Stimulated activated naive B cell treated with anti-CD40 and anti-IgM and Interleukin-4, amounts not matched to agents 10 μg/mL and 1 μg/mL and 100 μg/mL, for 72 hours (primary cell): ENCODE measurements around the gene RPS18.

ENCODE experiments used
- ATAC-seq, 2 donors: fragments of 150-1000 bp; cut with Tn5 transposase; replicated peaks; 2 replicates each; pipeline ENCODE4 v1.10.0; 2021; ENCODE audit warnings: moderate library complexity in 1 of 2
- DNase-seq: peaks from one replicate; pipeline ENCODE4 v3.0.0; 2021
- H3K27ac Mint-ChIP-seq: one replicate; pipeline ENCODE4 v1.8.0; 2022; ENCODE audit warnings: mild to moderate bottlenecking, mixed read lengths
- H3K27me3 Mint-ChIP-seq, 2 donors: one replicate each; pipeline ENCODE4 v1.8.0; 2022; ENCODE audit warnings: mixed read lengths in 2 of 2
- H3K36me3 Mint-ChIP-seq, 2 donors: one replicate each; pipeline ENCODE4 v1.8.0; 2022; ENCODE audit warnings: mixed read lengths in 2 of 2, mild to moderate bottlenecking in 1 of 2
- H3K4me1 Mint-ChIP-seq, 2 donors: one replicate each; pipeline ENCODE4 v1.8.0; 2022; ENCODE audit warnings: mixed read lengths in 2 of 2, mild to moderate bottlenecking in 1 of 2
- H3K4me3 Mint-ChIP-seq, 2 donors: one replicate each; pipeline ENCODE4 v1.8.0; 2022; ENCODE audit warnings: mild to moderate bottlenecking in 2 of 2, mixed read lengths in 2 of 2, moderate library complexity in 1 of 2
- H3K9me3 Mint-ChIP-seq, 2 donors: one replicate each; pipeline ENCODE4 v1.8.0; 2022; ENCODE audit warnings: mixed read lengths in 2 of 2, mild to moderate bottlenecking in 1 of 2

The RPS18 gene

GRCh38 chr6:33289784-33290315, 18.0 kb downstream of the RPS18 start:
- Mint-ChIP-seq H3K4me1 (peaks cover 35 to 40% of the 10 kb centered on the region in 2 donors), H3K4me3 (peak overlapping the region; percentile 87 to 100)
- ATAC-seq, result peak; percentile 26 to 29

GRCh38 chr6:33290459-33290858, 18.6 kb downstream of the RPS18 start:
- H3K4me3 Mint-ChIP-seq, result peak overlapping the region; percentile 87 to 100
- H3K36me3 Mint-ChIP-seq, result peaks cover 25 to 63% of the 10 kb centered on the region in 2 donors
- H3K9me3 Mint-ChIP-seq, result no peaks in the 10 kb centered on the region
- H3K4me1 Mint-ChIP-seq, result peaks cover 37 to 43% of the 10 kb centered on the region in 2 donors
- no peak for DNase-seq
- no peaks in the 10 kb centered on the region for H3K27me3 Mint-ChIP-seq
- peak overlapping the region; percentile 99 for H3K27ac Mint-ChIP-seq
- no peak for ATAC-seq

More at GRCh38 chr6:33289784-33290315, 18.0 kb downstream of the RPS18 start:
- Mint-ChIP-seq H3K27ac (peak overlapping the region; percentile 99), H3K27me3 (no peaks in the 10 kb centered on the region), H3K9me3 (no peaks in the 10 kb centered on the region), H3K36me3 (peaks cover 25 to 62% of the 10 kb centered on the region in 2 donors)
- DNase-seq, result no peak

- no peak for ATAC-seq
- H3K27me3 Mint-ChIP-seq, result no peaks in the 10 kb centered on the region
- peak overlapping the region; percentile 63 for H3K27ac Mint-ChIP-seq
- peaks cover 39 to 52% of the 10 kb centered on the region in 2 donors for H3K4me1 Mint-ChIP-seq
- H3K9me3 Mint-ChIP-seq, result no peaks in the 10 kb centered on the region
- H3K4me3 Mint-ChIP-seq, result no peak overlapping the region
- no peak for DNase-seq
- peaks cover 19 to 52% of the 10 kb centered on the region in 2 donors for H3K36me3 Mint-ChIP-seq
Measured at GRCh38 chr6:33292996-33293682, 21.3 kb downstream of the RPS18 start.

GRCh38 chr6:33294086-33294823, 22.4 kb downstream of the RPS18 start:
- Mint-ChIP-seq H3K4me1 (peaks cover 43 to 59% of the 10 kb centered on the region in 2 donors), H3K36me3 (peaks cover 21 to 52% of the 10 kb centered on the region in 2 donors), H3K27ac (peak overlapping the region; percentile 16), H3K9me3 (no peaks in the 10 kb centered on the region), H3K27me3 (no peaks in the 10 kb centered on the region), H3K4me3 (no peak overlapping the region)
- DNase-seq (no peak), ATAC-seq (no peak)

GRCh38 chr6:33295621-33296369, 23.9 kb downstream of the RPS18 start:
- H3K36me3 Mint-ChIP-seq, result peaks cover 31 to 57% of the 10 kb centered on the region in 2 donors
- H3K4me3 Mint-ChIP-seq, result peak overlapping the region in 1 of 2 donors; percentile 8
- peak overlapping the region; percentile 37 for H3K27ac Mint-ChIP-seq

GRCh38 chr6:33296797-33297405, 25.0 kb downstream of the RPS18 start:
- peaks cover 39 to 64% of the 10 kb centered on the region in 2 donors for H3K4me1 Mint-ChIP-seq
- H3K27ac Mint-ChIP-seq, result no peak overlapping the region
- no peak for DNase-seq
- no peak for ATAC-seq
- no peaks in the 10 kb centered on the region for H3K27me3 Mint-ChIP-seq
- peaks cover 38 to 58% of the 10 kb centered on the region in 2 donors for H3K36me3 Mint-ChIP-seq
- no peaks in the 10 kb centered on the region for H3K9me3 Mint-ChIP-seq
- peak overlapping the region; percentile 96 to 98 for H3K4me3 Mint-ChIP-seq

More at GRCh38 chr6:33295621-33296369, 23.9 kb downstream of the RPS18 start:
- Mint-ChIP-seq H3K4me1 (peaks cover 43 to 60% of the 10 kb centered on the region in 2 donors), H3K9me3 (no peaks in the 10 kb centered on the region), H3K27me3 (no peaks in the 10 kb centered on the region)
- ATAC-seq (no peak), DNase-seq (no peak)

GRCh38 chr6:33297406-33297955, 25.6 kb downstream of the RPS18 start:
- peak overlapping the region; percentile 96 to 98 for H3K4me3 Mint-ChIP-seq
- peak; percentile 13 to 23 for ATAC-seq
- H3K36me3 Mint-ChIP-seq, result peaks cover 34 to 52% of the 10 kb centered on the region in 2 donors
- H3K9me3 Mint-ChIP-seq, result no peaks in the 10 kb centered on the region
- DNase-seq, result no peak
- no peaks in the 10 kb centered on the region for H3K27me3 Mint-ChIP-seq
- H3K27ac Mint-ChIP-seq, result peak overlapping the region; percentile 81
- peaks cover 37 to 69% of the 10 kb centered on the region in 2 donors for H3K4me1 Mint-ChIP-seq

- Mint-ChIP-seq H3K4me1 (peaks cover 37 to 69% of the 10 kb centered on the region in 2 donors), H3K27ac (peak overlapping the region; percentile 98)
Measured at GRCh38 chr6:33297956-33298772, 26.3 kb downstream of the RPS18 start.

GRCh38 chr6:33298773-33299236, 26.9 kb downstream of the RPS18 start, which contains the start of gene RGL2:
Gene RGL2, minus strand, starts transcription at chr6:33298942. Its CDS starts 332 bp downstream, at chr6:33298610.
- H3K9me3 Mint-ChIP-seq, result no peaks in the 10 kb centered on the region
- H3K36me3 Mint-ChIP-seq, result peaks cover 34 to 46% of the 10 kb centered on the region in 2 donors
- H3K27ac Mint-ChIP-seq, result peak within 1 kb of the TSS; percentile 98
- no peaks in the 10 kb centered on the region for H3K27me3 Mint-ChIP-seq
- DNase-seq (no peak), ATAC-seq (peak; percentile 36 to 51)
- peak within 1 kb of the TSS; percentile 96 to 98 for H3K4me3 Mint-ChIP-seq
- H3K4me1 Mint-ChIP-seq, result peaks cover 40 to 73% of the 10 kb centered on the region in 2 donors

More at GRCh38 chr6:33297956-33298772, 26.3 kb downstream of the RPS18 start:
- Mint-ChIP-seq H3K36me3 (peaks cover 32 to 47% of the 10 kb centered on the region in 2 donors), H3K4me3 (peak overlapping the region; percentile 96 to 98), H3K27me3 (no peaks in the 10 kb centered on the region), H3K9me3 (no peaks in the 10 kb centered on the region)
- ATAC-seq, result peak; percentile 49 to 56
- peak; percentile 70 for DNase-seq

- Mint-ChIP-seq H3K27ac (peak overlapping the region; percentile 98), H3K27me3 (no peaks in the 10 kb centered on the region), H3K36me3 (peaks cover 37 to 45% of the 10 kb centered on the region in 2 donors), H3K9me3 (no peaks in the 10 kb centered on the region), H3K4me3 (peak overlapping the region; percentile 96 to 98), H3K4me1 (peaks cover 42 to 79% of the 10 kb centered on the region in 2 donors)
- ATAC-seq, result peak; percentile 82 to 83
- DNase-seq, result peak; percentile 91
Measured at GRCh38 chr6:33299237-33299944, 27.5 kb downstream of the RPS18 start.

GRCh38 chr6:33301877-33302276, 30.0 kb downstream of the RPS18 start:
- peaks cover 51 to 86% of the 10 kb centered on the region in 2 donors for H3K4me1 Mint-ChIP-seq
- no peak for DNase-seq
- peak overlapping the region; percentile 42 for H3K27ac Mint-ChIP-seq
- no peaks in the 10 kb centered on the region for H3K9me3 Mint-ChIP-seq
- peaks cover 46 to 54% of the 10 kb centered on the region in 2 donors for H3K36me3 Mint-ChIP-seq
- no peak for ATAC-seq
- H3K4me3 Mint-ChIP-seq, result no peak overlapping the region
- H3K27me3 Mint-ChIP-seq, result no peaks in the 10 kb centered on the region

- Mint-ChIP-seq H3K4me1 (peaks cover 41 to 78% of the 10 kb centered on the region in 2 donors), H3K36me3 (peaks cover 49 to 54% of the 10 kb centered on the region in 2 donors), H3K9me3 (no peaks in the 10 kb centered on the region), H3K27me3 (no peaks in the 10 kb centered on the region), H3K27ac (peak overlapping the region; percentile 27), H3K4me3 (no peak overlapping the region)
- ATAC-seq, result no peak
- no peak for DNase-seq
Measured at GRCh38 chr6:33304216-33304615, 32.3 kb downstream of the RPS18 start.
